HG02588 (cell line): ENCODE data around the gene PRPS1L1.

ENCODE experiments used
- ATAC-seq: cut with Tn5 transposase; IDR thresholded peaks from one replicate; pipeline ENCODE4 v1.9.1; 2021; ENCODE audit warnings: mild to moderate bottlenecking, moderate library complexity; ENCODE audit not compliant: unreplicated experiment

The PRPS1L1 gene

GRCh38 chr7:18027628-18028027, at the start of gene PRPS1L1:
TSS of gene PRPS1L1 (minus strand) at chr7:18027846.
- no peak for ATAC-seq

GRCh38 chr7:18076461-18076860, 48.8 kb upstream of the PRPS1L1 start:
- ATAC-seq = no peak

GRCh38 chr7:18068745-18069144, 41.1 kb upstream of the PRPS1L1 start:
- no peak for ATAC-seq

- ATAC-seq = no peak
Measured at GRCh38 chr7:18064242-18064838, 36.7 kb upstream of the PRPS1L1 start.

GRCh38 chr7:18063149-18063901, 35.7 kb upstream of the PRPS1L1 start:
- no peak for ATAC-seq

DNA sequence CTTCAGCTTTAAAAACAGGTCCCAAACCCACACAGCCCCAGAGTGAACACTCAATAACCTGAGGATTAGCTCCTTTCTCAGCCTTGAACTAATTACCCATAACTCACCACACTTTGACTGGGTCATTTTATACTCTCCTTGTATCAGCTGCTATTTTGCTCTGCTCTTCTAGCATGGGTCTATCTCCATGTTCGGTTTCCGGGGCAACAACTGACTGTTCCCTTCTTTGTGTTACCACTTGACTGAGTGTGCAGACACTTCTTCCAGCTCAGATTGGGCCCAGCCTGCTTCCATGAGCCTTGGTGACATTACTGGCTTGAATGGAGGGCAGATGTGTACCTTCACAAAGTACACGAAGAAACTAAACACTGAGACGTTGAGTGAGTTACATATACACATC, 31.5 kb upstream of the PRPS1L1 start:
- no peak for ATAC-seq

GRCh38 chr7:18053941-18054340, 26.3 kb upstream of the PRPS1L1 start:
- no peak for ATAC-seq

GRCh38 chr7:18053177-18053928, 25.7 kb upstream of the PRPS1L1 start:
- no peak for ATAC-seq

DNA sequence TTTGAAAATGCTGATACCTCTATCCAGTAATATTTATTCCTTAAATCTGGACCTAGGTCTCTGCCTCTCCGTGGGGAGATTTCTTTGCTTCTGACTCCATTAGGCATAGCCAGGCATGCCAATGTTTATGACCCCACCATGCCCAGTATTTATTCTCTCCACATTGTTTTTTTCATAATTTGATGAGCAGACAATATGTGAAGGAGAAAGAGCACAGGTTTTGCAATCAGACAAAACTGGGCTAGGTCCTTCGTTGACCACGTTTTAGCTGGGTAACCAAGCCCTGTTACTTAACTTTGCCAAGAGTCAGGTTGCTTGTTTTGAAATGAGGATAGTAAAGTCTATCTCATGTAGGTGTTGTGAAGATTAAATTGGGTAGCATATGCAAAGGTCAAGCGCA, 21.6 kb upstream of the PRPS1L1 start:
- ATAC-seq = no peak

- no peak for ATAC-seq
Measured at GRCh38 chr7:18046601-18047000, 19.0 kb upstream of the PRPS1L1 start.

DNA sequence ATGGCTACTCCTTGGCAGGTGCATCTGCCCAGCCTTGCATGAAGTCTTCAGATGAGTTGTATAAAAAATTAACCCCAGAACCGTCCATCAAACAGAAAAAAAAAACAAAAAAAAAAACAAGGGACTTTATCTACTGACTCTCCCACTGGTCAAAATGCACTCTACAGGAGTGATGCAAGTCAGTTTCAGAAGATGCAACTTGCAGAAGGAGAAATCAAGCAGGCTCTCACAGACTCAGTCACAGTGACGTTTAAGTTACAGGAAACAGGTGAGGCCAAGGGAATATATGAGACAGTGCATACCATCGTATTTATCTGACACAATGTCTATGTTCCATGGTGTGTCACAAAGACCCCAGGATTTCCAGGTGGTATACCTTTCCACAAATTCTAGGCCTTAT, 17.5 kb upstream of the PRPS1L1 start:
- ATAC-seq = no peak

- no peak for ATAC-seq
Measured at GRCh38 chr7:18041191-18041590, 13.5 kb upstream of the PRPS1L1 start.

GRCh38 chr7:18040196-18040595, 12.6 kb upstream of the PRPS1L1 start:
- no peak for ATAC-seq

- no peak for ATAC-seq
Measured at GRCh38 chr7:18038382-18038781, 10.7 kb upstream of the PRPS1L1 start.

DNA sequence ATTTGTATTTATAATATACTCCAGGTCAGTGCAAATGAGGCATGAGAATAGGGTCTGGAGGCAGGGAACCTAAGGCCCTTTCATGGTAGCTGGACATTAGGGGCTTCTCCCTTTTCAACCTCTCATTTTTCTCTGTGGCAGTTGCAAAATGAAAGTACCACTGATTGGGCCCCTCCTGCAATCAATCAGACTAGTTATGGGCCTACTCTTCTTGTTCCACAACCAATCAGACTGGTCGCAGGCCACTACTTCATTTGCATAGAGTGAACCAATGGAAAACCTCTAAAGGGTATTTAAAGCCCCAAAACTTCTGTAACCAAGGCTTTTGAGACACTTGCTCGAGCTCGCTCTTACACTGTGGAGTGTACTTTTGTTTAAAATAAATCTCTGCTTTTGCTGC, 10.0 kb upstream of the PRPS1L1 start:
- no peak for ATAC-seq

- no peak for ATAC-seq
Measured at GRCh38 chr7:18036783-18037182, 9.1 kb upstream of the PRPS1L1 start.

GRCh38 chr7:18030758-18031157, 3.1 kb upstream of the PRPS1L1 start:
- ATAC-seq = no peak

GRCh38 chr7:18020138-18020715, 7.4 kb downstream of the PRPS1L1 start:
- no peak for ATAC-seq

DNA sequence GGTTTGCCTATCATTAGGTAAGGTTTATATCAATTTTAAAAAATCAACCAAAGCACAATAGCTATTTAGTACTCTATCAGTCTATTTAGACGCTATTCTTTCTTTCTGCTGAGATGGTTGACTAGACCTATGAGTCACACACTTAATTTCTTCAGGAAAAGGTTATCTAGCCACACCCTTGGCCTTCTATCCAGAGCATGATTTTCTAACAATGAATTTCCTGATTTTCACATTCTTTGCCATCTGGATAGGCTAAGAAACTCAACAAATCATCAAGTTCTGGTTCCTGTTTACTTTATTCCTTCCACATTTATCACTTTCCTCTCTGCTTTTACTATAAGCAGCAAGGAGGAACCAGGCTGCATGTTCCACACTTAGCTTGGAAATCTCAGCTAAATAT, 8.1 kb downstream of the PRPS1L1 start:
- ATAC-seq = no peak

DNA sequence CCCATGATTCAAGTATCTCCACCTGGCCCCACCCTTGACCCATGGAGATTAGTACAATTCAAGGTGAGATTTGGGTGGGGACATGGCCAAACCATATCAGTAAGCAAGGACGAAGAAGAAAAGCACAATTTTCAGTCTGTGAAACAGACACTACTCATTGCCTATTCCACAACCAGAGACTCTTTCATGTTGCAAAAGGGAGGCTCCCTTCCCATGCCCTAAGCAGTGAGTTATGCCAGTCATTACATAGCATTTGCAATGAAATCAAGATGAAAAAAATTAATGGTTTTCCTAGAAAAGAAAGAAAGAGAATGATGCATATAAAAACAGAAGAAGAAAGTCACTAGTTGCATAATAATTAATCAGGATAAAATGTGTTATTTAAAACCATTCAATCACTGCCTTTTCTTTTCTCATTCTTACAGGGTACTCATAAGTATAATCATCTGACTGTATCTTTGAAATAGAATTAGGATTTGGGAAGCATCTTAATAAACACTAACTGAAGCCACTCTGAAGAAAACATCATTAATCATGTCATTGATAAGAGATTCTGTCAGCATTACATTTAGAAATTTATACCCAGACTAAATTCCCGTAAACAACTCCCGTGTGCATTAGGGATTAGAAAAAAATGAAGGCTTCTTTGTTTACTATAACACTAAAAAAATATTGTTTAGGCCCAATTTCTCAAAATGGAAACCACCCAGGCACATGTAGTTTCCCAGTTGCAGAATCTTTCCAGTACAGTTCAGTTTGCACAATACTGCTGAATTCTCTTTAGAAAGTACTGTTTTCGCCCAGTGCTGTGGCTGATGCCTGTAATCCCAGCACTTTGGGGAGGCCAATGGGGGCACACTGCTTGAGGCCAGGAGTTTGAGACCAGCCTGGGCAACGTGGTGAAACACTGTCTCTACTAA, 9.1 kb downstream of the PRPS1L1 start:
- no peak for ATAC-seq
